Sigmoid colon (tissue), 3 donors: ENCODE data around the gene ECE2.

Experiments
- CTCF ChIP-seq, 4 experiments: fragments of 450-650 bp in 3 of 4; fragments of 200-600 bp in 1 of 4; IDR thresholded peaks; one replicate each; pipeline ENCODE4 v1.5.1; 2016 to 2019; ENCODE audit warnings: antibody characterized with exemption in 4 of 4, mild to moderate bottlenecking in 3 of 4, moderate library complexity in 2 of 4
- POLR2A ChIP-seq, 2 donors: fragments of 450-650 bp; IDR thresholded peaks; one replicate each; pipeline ENCODE4 v1.6.1; 2016; ENCODE audit warnings: antibody characterized with exemption in 2 of 2, mild to moderate bottlenecking in 2 of 2, moderate library complexity in 2 of 2

GRCh38 chr3:184259878-184260723 lies 15.7 kb upstream of the ECE2 start:
- TF ChIP-seq POLR2A (IDR thresholded peaks at IDR 0.05) (no peak), CTCF (IDR thresholded peaks at IDR 0.05) (no peak)
